Smooth muscle cell (in vitro differentiated cells): Measurements from ENCODE around the gene EIF5B. TPM values are rescaled to one million over a fixed set of nuclear protein-coding genes. Genes with fewer than 3 reads are reported as not detected.
A peak's percentile ranks its signal among the peaks of the same experiment; 100 is the strongest.

ENCODE experiments used
- DNase-seq: peaks from one replicate; lab custom pipeline; 2025; ENCODE audit not compliant: unreplicated experiment; lab: John Stamatoyannopoulos, UW
- H2AFZ ChIP-seq: fragments of 200-600 bp; sonication (generic); 2 replicates; pipeline ENCODE4 v1.6.0; 2016; ENCODE audit warnings: antibody characterized with exemption, low read depth, mild to moderate bottlenecking
- H3F3A ChIP-seq: fragments of 200-600 bp; sonication (generic); 2 replicates; pipeline ENCODE4 v1.6.0; 2017; ENCODE audit warnings: antibody characterized with exemption, low read depth
- H3K27ac ChIP-seq: fragments of 200-600 bp; sonication (generic); 2 replicates; pipeline ENCODE4 v1.5.1; 2016; ENCODE audit warnings: low read depth, mild to moderate bottlenecking
- H3K27me3 ChIP-seq: fragments of 200-600 bp; sonication (generic); 2 replicates; pipeline ENCODE4 v1.6.1; 2016; ENCODE audit warnings: low read depth, mild to moderate bottlenecking
- H3K36me3 ChIP-seq: fragments of 200-600 bp; sonication (generic); 2 replicates; pipeline ENCODE4 v1.5.1; 2016; ENCODE audit warnings: low read depth
- H3K4me1 ChIP-seq: fragments of 200-600 bp; sonication (generic); 2 replicates; pipeline ENCODE4 v1.5.1; 2016; ENCODE audit warnings: low read depth
- H3K4me2 ChIP-seq: fragments of 200-600 bp; sonication (generic); 2 replicates; pipeline ENCODE4 v1.6.0; 2016; ENCODE audit warnings: mild to moderate bottlenecking
- H3K4me3 ChIP-seq: fragments of 200-600 bp; sonication (generic); 2 replicates; pipeline ENCODE4 v1.5.1; 2016; ENCODE audit warnings: mild to moderate bottlenecking
- H3K79me2 ChIP-seq: fragments of 200-600 bp; sonication (generic); 2 replicates; pipeline ENCODE4 v1.6.0; 2016; ENCODE audit warnings: low read depth, mild to moderate bottlenecking
- H3K9ac ChIP-seq: fragments of 200-600 bp; sonication (generic); 2 replicates; pipeline ENCODE4 v1.6.0; 2016; ENCODE audit warnings: low read depth
- H3K9me3 ChIP-seq: fragments of 200-600 bp; sonication (generic); replicated peaks from 2 replicates; pipeline ENCODE4 v1.5.1; 2016; ENCODE audit warnings: low read depth
- H4K20me1 ChIP-seq: fragments of 200-600 bp; sonication (generic); 2 replicates; pipeline ENCODE4 v1.6.0; 2016; ENCODE audit warnings: low read depth
- CTCF ChIP-seq: fragments of 200-600 bp; sonication (generic); IDR thresholded peaks from 2 replicates; pipeline ENCODE4 v1.5.1; 2017; ENCODE audit warnings: borderline replicate concordance, mild to moderate bottlenecking, antibody characterized with exemption; ENCODE audit not compliant: insufficient read depth, poor library complexity, severe bottlenecking
- WGBS: methylation state at CpG from one replicate; pipeline ENCODE4 v1.1.7; 2016; ENCODE audit warnings: low lambda C conversion rate; 5-methylcytosine and 5-hydroxymethylcytosine counted together
- polyA plus RNA-seq: library from polyadenylated mRNA; unstranded; fragments of >200 nt; fragmentation: Nextera tagmentation; extraction: Ambion mirVana; gene quantifications from 2 replicates; pipeline ENCODE4 v1.2.1, GENCODE V29; 2016
- total RNA-seq: library from RNA; depleted of rRNA; stranded (reverse); fragments of >200 nt; gene quantifications from 2 replicates; pipeline ENCODE4 v1.2.3, GENCODE V29; 2014

EIF5B gene
- total and polyA plus RNA-seq, 2 experiments from 2014 or later: 17.1 to 23.3 TPM

- Histone ChIP-seq H3K9ac (no peak overlapping the region), H2AFZ (no peak overlapping the region), H3K36me3 (peaks cover 20% of the 10 kb centered on the region), H3K27ac (peak overlapping the region; percentile 74), H3K4me2 (no peak overlapping the region), H4K20me1 (no peaks in the 10 kb centered on the region), H3K27me3 (no peaks in the 10 kb centered on the region), H3K4me1 (no peaks in the 10 kb centered on the region), H3K4me3 (no peak overlapping the region), H3F3A (no peaks in the 10 kb centered on the region), H3K79me2 (no peaks in the 10 kb centered on the region), H3K9me3 (no peaks in the 10 kb centered on the region)
- DNase-seq: no peak
- no peak for TF ChIP-seq CTCF
- WGBS: 91% methylated on average over 5 of the region's 5 CpGs
Observed at GRCh38 chr2:99404797-99405669, 67.8 kb downstream of the EIF5B start.

- Histone ChIP-seq H3F3A (no peaks in the 10 kb centered on the region), H3K4me3 (no peak overlapping the region), H3K36me3 (peaks cover 13% of the 10 kb centered on the region), H3K79me2 (no peaks in the 10 kb centered on the region), H3K27me3 (no peaks in the 10 kb centered on the region), H3K27ac (no peak overlapping the region), H3K9ac (no peak overlapping the region), H4K20me1 (no peaks in the 10 kb centered on the region), H3K4me1 (no peaks in the 10 kb centered on the region), H3K9me3 (no peaks in the 10 kb centered on the region), H3K4me2 (no peak overlapping the region), H2AFZ (no peak overlapping the region)
- no peak for TF ChIP-seq CTCF
- WGBS: 97% methylated on average over 6 of the region's 6 CpGs
- DNase-seq: no peak
Observed at GRCh38 chr2:99406137-99406536, 68.9 kb downstream of the EIF5B start.

- Histone ChIP-seq H3K27me3 (no peaks in the 10 kb centered on the region), H3K4me1 (no peaks in the 10 kb centered on the region), H3K79me2 (no peaks in the 10 kb centered on the region), H3K27ac (no peak overlapping the region), H4K20me1 (no peaks in the 10 kb centered on the region), H3K4me2 (no peak overlapping the region), H3K36me3 (peaks cover 9% of the 10 kb centered on the region), H3K4me3 (no peak overlapping the region), H3F3A (no peaks in the 10 kb centered on the region), H3K9me3 (no peaks in the 10 kb centered on the region), H2AFZ (no peak overlapping the region), H3K9ac (no peak overlapping the region)
- no peak for TF ChIP-seq CTCF
- no peak for DNase-seq
- 95% methylated on average over 4 of the region's 4 CpGs for WGBS
Observed at GRCh38 chr2:99410276-99410675, 73.1 kb downstream of the EIF5B start.

- no peaks in the 10 kb centered on the region for H4K20me1 ChIP-seq
- H3K27me3 ChIP-seq: no peaks in the 10 kb centered on the region
- TF ChIP-seq CTCF: no peak
- H3K9ac ChIP-seq: no peak overlapping the region
- H3K9me3 ChIP-seq: no peaks in the 10 kb centered on the region
- DNase-seq: no peak
- WGBS: 85% methylated on average over 1 of the region's 1 CpG
- no peak overlapping the region for H3K4me3 ChIP-seq
- H3K79me2 ChIP-seq: no peaks in the 10 kb centered on the region
- no peak overlapping the region for H2AFZ ChIP-seq
- no peak overlapping the region for H3K27ac ChIP-seq
- peaks cover 12% of the 10 kb centered on the region for H3K36me3 ChIP-seq
- H3K4me2 ChIP-seq: no peak overlapping the region
- H3K4me1 ChIP-seq: no peaks in the 10 kb centered on the region
- no peaks in the 10 kb centered on the region for H3F3A ChIP-seq
Observed at GRCh38 chr2:99414566-99414965, 77.4 kb downstream of the EIF5B start.
